ENCODE results near the gene TRAFD1.

- TF ChIP-seq CTCF (IDR thresholded peaks at IDR 0.05) = no peak
- no peak for TF ChIP-seq POLR2A (IDR thresholded peaks at IDR 0.05)
Observed at GRCh38 chr12:112096070-112096469, 29.3 kb upstream of the TRAFD1 start.
